Uterus (tissue), 2 donors: ENCODE data around the gene SCARB2.

Source experiments
- CTCF ChIP-seq, 4 experiments: fragments of 200-600 bp in 2 of 4; fragments of 450-650 bp in 2 of 4; sonication (generic) in 2 of 4; IDR thresholded peaks; one replicate each; pipeline ENCODE4 v1.5.1; 2016 to 2019; ENCODE audit warnings: antibody characterized with exemption in 4 of 4, mild to moderate bottlenecking in 2 of 4, moderate library complexity in 1 of 4
- POLR2A ChIP-seq, 2 donors: fragments of 450-650 bp; IDR thresholded peaks; one replicate each; pipeline ENCODE4 v1.6.1; 2016; ENCODE audit warnings: antibody characterized with exemption in 2 of 2, mild to moderate bottlenecking in 1 of 2, moderate library complexity in 1 of 2

- TF ChIP-seq CTCF (IDR thresholded peaks at IDR 0.05) (no peak), POLR2A (IDR thresholded peaks at IDR 0.05) (no peak)
Observed at GRCh38 chr4:76233529-76233928, 19.9 kb upstream of the SCARB2 start.
